K562 (cell line): Measurements from ENCODE around the gene MEF2D. TPM values are rescaled to one million over a fixed set of nuclear protein-coding genes. Genes with fewer than 3 reads are reported as not detected.

Source experiments
- CREBBP ChIP-seq: IDR thresholded peaks from one replicate; pipeline ENCODE4 v1.6.1; 2012; ENCODE audit warnings: low read depth, mild to moderate bottlenecking, control low read depth, inconsistent platforms, low read length
- MEIS2 ChIP-seq: fragments of 450-650 bp; IDR thresholded peaks from 2 replicates; pipeline ENCODE4 v1.6.1; 2014; ENCODE audit warnings: mild to moderate bottlenecking; ENCODE audit not compliant: partially characterized antibody
- MTF1 ChIP-seq: fragments of 250-450 bp; sonication (Bioruptor Pico); IDR thresholded peaks from 2 replicates; pipeline ENCODE4 v1.9.0; 2021; ENCODE audit warnings: moderate library complexity, mild to moderate bottlenecking, inconsistent platforms, borderline replicate concordance
- RBM14 ChIP-seq: fragments of 200-400 bp; formaldehyde crosslinking; IDR thresholded peaks from 2 replicates; pipeline ENCODE4 v1.6.1; 2018; ENCODE audit warnings: low read depth, mild to moderate bottlenecking, low read length, moderate library complexity, borderline replicate concordance; ENCODE audit not compliant: insufficient read depth
- TEAD4 ChIP-seq, 2 experiments: sonication (generic) in 1 of 2; formaldehyde crosslinking in 1 of 2; IDR thresholded peaks; 2 replicates each; pipeline versions ENCODE4 v1.6.1 to v1.8.0; 2012 to 2022; ENCODE audit warnings: borderline replicate concordance in 1 of 2, inconsistent platforms in 1 of 2, low read length in 1 of 2, mild to moderate bottlenecking in 1 of 2, missing genetic modification reagents in 1 of 2
- ZNF668 ChIP-seq: fragments of 250-450 bp; sonication (Bioruptor Pico); IDR thresholded peaks from 2 replicates; pipeline ENCODE4 v1.8.0; 2022; ENCODE audit warnings: mild to moderate bottlenecking, inconsistent platforms
- ZNF780A ChIP-seq: fragments of 250-450 bp; sonication (Bioruptor Pico); IDR thresholded peaks from 2 replicates; pipeline ENCODE4 v1.5.0; 2021; ENCODE audit warnings: mild to moderate bottlenecking
- polyA plus RNA-seq, 8 experiments: library from polyadenylated mRNA; depleted of rRNA in 4 of 8; stranded (reverse) in 5 of 8; unstranded in 3 of 8; fragments of >200 nt; fragmentation: Nextera tagmentation in 2 of 8; fragmentation: Illumina TruSeq in 1 of 8; extraction: Ambion mirVana in 2 of 8; extraction: Trizol in 1 of 8; gene quantifications; 2 replicates each; pipeline versions ENCODE4 v1.2.1 to v1.2.3, GENCODE V29; 2011 to 2014; ENCODE audit warnings: inconsistent platforms in 1 of 8, missing spikeins in 1 of 8
- total RNA-seq, 7 experiments: library from RNA; depleted of rRNA in 6 of 7; stranded (reverse); fragments of >200 nt in 6 of 7; fragmentation: Illumina TruSeq in 2 of 7; extraction: Trizol in 2 of 7; gene quantifications; 2 replicates each; pipeline versions ENCODE4 v1.2.1 to v1.2.3, GENCODE V29; 2011 to 2021; ENCODE audit warnings: low replicate concordance in 1 of 7
- TF ChIP-seq, protein P1 (sequence below): fragments of 250-450 bp; sonication (Bioruptor Pico); IDR thresholded peaks from 2 replicates; pipeline ENCODE4 v1.4.0; 2020
- TF ChIP-seq, protein P2 (sequence below): IDR thresholded peaks from 2 replicates; pipeline ENCODE4 v1.6.1; 2011; ENCODE audit not compliant: insufficient read length; ENCODE audit errors: extremely low read depth
- TF ChIP-seq, protein P3 (sequence below): sonication (generic); formaldehyde crosslinking; IDR thresholded peaks from 2 replicates; pipeline ENCODE4 v1.8.0; 2022; ENCODE audit warnings: missing genetic modification reagents, mild to moderate bottlenecking, moderate library complexity, borderline replicate concordance
- TF ChIP-seq, protein P4 (sequence below): sonication (generic); formaldehyde crosslinking; IDR thresholded peaks from 2 replicates; pipeline ENCODE4 v1.8.1; 2023; ENCODE audit warnings: mild to moderate bottlenecking, missing genetic modification reagents
- TF ChIP-seq, protein P5 (sequence below): sonication (generic); formaldehyde crosslinking; IDR thresholded peaks from 2 replicates; pipeline ENCODE4 v1.9.0; 2022; ENCODE audit warnings: mild to moderate bottlenecking, missing genetic modification reagents
- TF ChIP-seq, protein P6 (sequence below): sonication (generic); IDR thresholded peaks from 2 replicates; pipeline ENCODE4 v1.6.1; 2016
- TF ChIP-seq, protein P7 (sequence below): fragments of 250-450 bp; sonication (Bioruptor Pico); IDR thresholded peaks from 2 replicates; pipeline ENCODE4 v1.8.0; 2021; ENCODE audit warnings: moderate library complexity, mild to moderate bottlenecking, inconsistent platforms

The MEF2D gene
- total and polyA plus RNA-seq, 9 of the 15 experiments (the other 6 are each of a cell fraction or from before 2014, with no cell fraction given), result 0.10 to 19.5 (median 2.6) TPM

DNA sequence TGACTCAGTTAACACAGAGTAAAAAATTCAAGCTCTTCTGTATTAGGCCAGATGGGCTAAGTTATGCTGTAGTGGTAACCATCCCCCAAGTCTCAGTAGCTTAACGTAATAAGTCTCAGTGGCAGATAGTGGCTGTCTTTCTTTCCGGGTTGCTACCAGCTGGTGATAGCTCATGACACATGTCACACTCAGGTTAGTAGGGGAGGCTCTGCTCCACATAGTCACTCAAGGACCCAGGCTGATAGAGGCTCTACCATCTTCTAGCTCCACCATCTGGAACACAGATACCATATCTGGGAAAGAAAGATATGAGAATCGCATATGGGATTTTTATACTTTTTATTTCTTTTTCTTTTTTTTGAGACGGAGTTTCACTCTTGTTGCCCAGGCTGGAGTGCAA is 16.2 kb upstream of the MEF2D start (continued):
- TF ChIP-seq, protein P1, sequence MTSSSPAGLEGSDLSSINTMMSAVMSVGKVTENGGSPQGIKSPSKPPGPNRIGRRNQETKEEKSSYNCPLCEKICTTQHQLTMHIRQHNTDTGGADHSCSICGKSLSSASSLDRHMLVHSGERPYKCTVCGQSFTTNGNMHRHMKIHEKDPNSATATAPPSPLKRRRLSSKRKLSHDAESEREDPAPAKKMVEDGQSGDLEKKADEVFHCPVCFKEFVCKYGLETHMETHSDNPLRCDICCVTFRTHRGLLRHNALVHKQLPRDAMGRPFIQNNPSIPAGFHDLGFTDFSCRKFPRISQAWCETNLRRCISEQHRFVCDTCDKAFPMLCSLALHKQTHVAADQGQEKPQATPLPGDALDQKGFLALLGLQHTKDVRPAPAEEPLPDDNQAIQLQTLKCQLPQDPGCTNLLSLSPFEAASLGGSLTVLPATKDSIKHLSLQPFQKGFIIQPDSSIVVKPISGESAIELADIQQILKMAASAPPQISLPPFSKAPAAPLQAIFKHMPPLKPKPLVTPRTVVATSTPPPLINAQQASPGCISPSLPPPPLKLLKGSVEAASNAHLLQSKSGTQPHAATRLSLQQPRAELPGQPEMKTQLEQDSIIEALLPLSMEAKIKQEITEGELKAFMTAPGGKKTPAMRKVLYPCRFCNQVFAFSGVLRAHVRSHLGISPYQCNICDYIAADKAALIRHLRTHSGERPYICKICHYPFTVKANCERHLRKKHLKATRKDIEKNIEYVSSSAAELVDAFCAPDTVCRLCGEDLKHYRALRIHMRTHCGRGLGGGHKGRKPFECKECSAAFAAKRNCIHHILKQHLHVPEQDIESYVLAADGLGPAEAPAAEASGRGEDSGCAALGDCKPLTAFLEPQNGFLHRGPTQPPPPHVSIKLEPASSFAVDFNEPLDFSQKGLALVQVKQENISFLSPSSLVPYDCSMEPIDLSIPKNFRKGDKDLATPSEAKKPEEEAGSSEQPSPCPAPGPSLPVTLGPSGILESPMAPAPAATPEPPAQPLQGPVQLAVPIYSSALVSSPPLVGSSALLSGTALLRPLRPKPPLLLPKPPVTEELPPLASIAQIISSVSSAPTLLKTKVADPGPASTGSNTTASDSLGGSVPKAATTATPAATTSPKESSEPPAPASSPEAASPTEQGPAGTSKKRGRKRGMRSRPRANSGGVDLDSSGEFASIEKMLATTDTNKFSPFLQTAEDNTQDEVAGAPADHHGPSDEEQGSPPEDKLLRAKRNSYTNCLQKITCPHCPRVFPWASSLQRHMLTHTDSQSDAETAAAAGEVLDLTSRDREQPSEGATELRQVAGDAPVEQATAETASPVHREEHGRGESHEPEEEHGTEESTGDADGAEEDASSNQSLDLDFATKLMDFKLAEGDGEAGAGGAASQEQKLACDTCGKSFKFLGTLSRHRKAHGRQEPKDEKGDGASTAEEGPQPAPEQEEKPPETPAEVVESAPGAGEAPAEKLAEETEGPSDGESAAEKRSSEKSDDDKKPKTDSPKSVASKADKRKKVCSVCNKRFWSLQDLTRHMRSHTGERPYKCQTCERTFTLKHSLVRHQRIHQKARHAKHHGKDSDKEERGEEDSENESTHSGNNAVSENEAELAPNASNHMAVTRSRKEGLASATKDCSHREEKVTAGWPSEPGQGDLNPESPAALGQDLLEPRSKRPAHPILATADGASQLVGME (CRISPR knock-in tag), result no peak
- TF ChIP-seq ZNF668 (CRISPR knock-in tag) (no peak), MEIS2 (peak; percentile 55), TEAD4 (IDR thresholded peaks at IDR 0.05; ENCODE audit: low read length) (peak; percentile 75), TEAD4 (CRISPR knock-in tag; IDR thresholded peaks at IDR 0.05; ENCODE audit: borderline replicate concordance) (no peak), MTF1 (no peak), CREBBP (no peak), ZNF780A (CRISPR knock-in tag) (no peak), RBM14 (no peak)
- TF ChIP-seq, protein P2, sequence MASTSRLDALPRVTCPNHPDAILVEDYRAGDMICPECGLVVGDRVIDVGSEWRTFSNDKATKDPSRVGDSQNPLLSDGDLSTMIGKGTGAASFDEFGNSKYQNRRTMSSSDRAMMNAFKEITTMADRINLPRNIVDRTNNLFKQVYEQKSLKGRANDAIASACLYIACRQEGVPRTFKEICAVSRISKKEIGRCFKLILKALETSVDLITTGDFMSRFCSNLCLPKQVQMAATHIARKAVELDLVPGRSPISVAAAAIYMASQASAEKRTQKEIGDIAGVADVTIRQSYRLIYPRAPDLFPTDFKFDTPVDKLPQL, result no peak
- TF ChIP-seq, protein P3, sequence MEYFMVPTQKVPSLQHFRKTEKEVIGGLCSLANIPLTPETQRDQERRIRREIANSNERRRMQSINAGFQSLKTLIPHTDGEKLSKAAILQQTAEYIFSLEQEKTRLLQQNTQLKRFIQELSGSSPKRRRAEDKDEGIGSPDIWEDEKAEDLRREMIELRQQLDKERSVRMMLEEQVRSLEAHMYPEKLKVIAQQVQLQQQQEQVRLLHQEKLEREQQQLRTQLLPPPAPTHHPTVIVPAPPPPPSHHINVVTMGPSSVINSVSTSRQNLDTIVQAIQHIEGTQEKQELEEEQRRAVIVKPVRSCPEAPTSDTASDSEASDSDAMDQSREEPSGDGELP (CRISPR knock-in tag), result peak; percentile 74
- TF ChIP-seq, protein P4, sequence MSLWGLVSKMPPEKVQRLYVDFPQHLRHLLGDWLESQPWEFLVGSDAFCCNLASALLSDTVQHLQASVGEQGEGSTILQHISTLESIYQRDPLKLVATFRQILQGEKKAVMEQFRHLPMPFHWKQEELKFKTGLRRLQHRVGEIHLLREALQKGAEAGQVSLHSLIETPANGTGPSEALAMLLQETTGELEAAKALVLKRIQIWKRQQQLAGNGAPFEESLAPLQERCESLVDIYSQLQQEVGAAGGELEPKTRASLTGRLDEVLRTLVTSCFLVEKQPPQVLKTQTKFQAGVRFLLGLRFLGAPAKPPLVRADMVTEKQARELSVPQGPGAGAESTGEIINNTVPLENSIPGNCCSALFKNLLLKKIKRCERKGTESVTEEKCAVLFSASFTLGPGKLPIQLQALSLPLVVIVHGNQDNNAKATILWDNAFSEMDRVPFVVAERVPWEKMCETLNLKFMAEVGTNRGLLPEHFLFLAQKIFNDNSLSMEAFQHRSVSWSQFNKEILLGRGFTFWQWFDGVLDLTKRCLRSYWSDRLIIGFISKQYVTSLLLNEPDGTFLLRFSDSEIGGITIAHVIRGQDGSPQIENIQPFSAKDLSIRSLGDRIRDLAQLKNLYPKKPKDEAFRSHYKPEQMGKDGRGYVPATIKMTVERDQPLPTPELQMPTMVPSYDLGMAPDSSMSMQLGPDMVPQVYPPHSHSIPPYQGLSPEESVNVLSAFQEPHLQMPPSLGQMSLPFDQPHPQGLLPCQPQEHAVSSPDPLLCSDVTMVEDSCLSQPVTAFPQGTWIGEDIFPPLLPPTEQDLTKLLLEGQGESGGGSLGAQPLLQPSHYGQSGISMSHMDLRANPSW (CRISPR knock-in tag), result no peak
- TF ChIP-seq, protein P5, sequence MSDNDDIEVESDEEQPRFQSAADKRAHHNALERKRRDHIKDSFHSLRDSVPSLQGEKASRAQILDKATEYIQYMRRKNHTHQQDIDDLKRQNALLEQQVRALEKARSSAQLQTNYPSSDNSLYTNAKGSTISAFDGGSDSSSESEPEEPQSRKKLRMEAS, result 0 out of 2 replicates have a peak, but pooled peaks have one; percentile 17
- TF ChIP-seq, protein P6, sequence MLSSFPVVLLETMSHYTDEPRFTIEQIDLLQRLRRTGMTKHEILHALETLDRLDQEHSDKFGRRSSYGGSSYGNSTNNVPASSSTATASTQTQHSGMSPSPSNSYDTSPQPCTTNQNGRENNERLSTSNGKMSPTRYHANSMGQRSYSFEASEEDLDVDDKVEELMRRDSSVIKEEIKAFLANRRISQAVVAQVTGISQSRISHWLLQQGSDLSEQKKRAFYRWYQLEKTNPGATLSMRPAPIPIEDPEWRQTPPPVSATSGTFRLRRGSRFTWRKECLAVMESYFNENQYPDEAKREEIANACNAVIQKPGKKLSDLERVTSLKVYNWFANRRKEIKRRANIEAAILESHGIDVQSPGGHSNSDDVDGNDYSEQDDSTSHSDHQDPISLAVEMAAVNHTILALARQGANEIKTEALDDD, result peak; percentile 18; the same call in 1 of the 2 replicates
- TF ChIP-seq, protein P7, sequence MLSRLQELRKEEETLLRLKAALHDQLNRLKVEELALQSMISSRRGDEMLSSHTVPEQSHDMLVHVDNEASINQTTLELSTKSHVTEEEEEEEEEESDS (CRISPR knock-in tag), result no peak
